WTC11 (cell line): ENCODE data around the gene ATG5. TPM values are rescaled to one million over a fixed set of nuclear protein-coding genes. Genes with fewer than 3 reads are reported as not detected.

ENCODE experiments used
- ATAC-seq: fragments of 200-7000 bp; cut with Tn5 transposase; 2 replicates; pipeline ENCODE4 v1.10.0; 2021; ENCODE audit warnings: mild to moderate bottlenecking, moderate library complexity
- CTCF ChIA-PET: fragments of 300-600 bp; sonication (Branson Sonifier 250); formaldehyde crosslinking; loops from one replicate; lab custom pipeline; 2021; ENCODE audit warnings: antibody characterized with exemption; lab: Charles Lee
- POLR2A ChIA-PET: fragments of 350-600 bp; sonication (Branson Sonifier 250); formaldehyde crosslinking; loops from one replicate; lab custom pipeline; 2021; ENCODE audit warnings: antibody characterized with exemption; lab: Charles Lee
- DNase-seq: peaks from one replicate; pipeline ENCODE4 v3.0.0; 2021; ENCODE audit warnings: low spot score
- H3K27ac Mint-ChIP-seq: 2 replicates; pipeline ENCODE4 v1.8.0; 2021; ENCODE audit warnings: mixed read lengths
- H3K27me3 Mint-ChIP-seq: 2 replicates; pipeline ENCODE4 v1.8.0; 2021; ENCODE audit warnings: low read depth, mild to moderate bottlenecking, moderate library complexity, mixed read lengths
- H3K36me3 Mint-ChIP-seq: 2 replicates; pipeline ENCODE4 v1.8.0; 2021; ENCODE audit warnings: mixed read lengths
- H3K4me1 Mint-ChIP-seq: 2 replicates; pipeline ENCODE4 v1.8.0; 2022; ENCODE audit warnings: mixed read lengths
- H3K4me3 Mint-ChIP-seq: 2 replicates; pipeline ENCODE4 v1.8.0; 2021; ENCODE audit warnings: mild to moderate bottlenecking, moderate library complexity, mixed read lengths
- H3K9me3 Mint-ChIP-seq: 2 replicates; pipeline ENCODE4 v1.8.0; 2021; ENCODE audit warnings: mixed read lengths
- ARID4B ChIP-seq: sonication (generic); formaldehyde crosslinking; IDR thresholded peaks from 2 replicates; pipeline ENCODE4 v1.8.0; 2023; ENCODE audit warnings: missing genetic modification reagents, mild to moderate bottlenecking, borderline replicate concordance
- ATF2 ChIP-seq: sonication (generic); formaldehyde crosslinking; IDR thresholded peaks from 2 replicates; pipeline ENCODE4 v1.8.1; 2022; ENCODE audit warnings: low read depth, missing genetic modification reagents, borderline replicate concordance
- ATF6 ChIP-seq: sonication (generic); formaldehyde crosslinking; IDR thresholded peaks from 2 replicates; pipeline ENCODE4 v1.8.1; 2023; ENCODE audit warnings: mild to moderate bottlenecking, missing genetic modification reagents
- CTCF ChIP-seq: fragments of 200-600 bp; IDR thresholded peaks from 2 replicates; pipeline ENCODE4 v1.8.0; 2022; ENCODE audit warnings: antibody characterized with exemption
- FOXK1 ChIP-seq: sonication (generic); formaldehyde crosslinking; IDR thresholded peaks from 2 replicates; pipeline ENCODE4 v1.8.0; 2022; ENCODE audit warnings: mild to moderate bottlenecking, moderate library complexity, missing genetic modification reagents
- HMGA2 ChIP-seq: fragments of 250-450 bp; sonication (Bioruptor Pico); IDR thresholded peaks from 2 replicates; pipeline ENCODE4 v1.4.0; 2021; ENCODE audit warnings: mild to moderate bottlenecking, moderate library complexity
- JAZF1 ChIP-seq: fragments of 250-450 bp; sonication (Bioruptor Pico); IDR thresholded peaks from 2 replicates; pipeline ENCODE4 v1.9.0; 2021; ENCODE audit warnings: moderate library complexity, mild to moderate bottlenecking, inconsistent platforms
- MXD4 ChIP-seq: fragments of 250-450 bp; sonication (Bioruptor Pico); IDR thresholded peaks from 2 replicates; pipeline ENCODE4 v1.8.0; 2021; ENCODE audit warnings: mild to moderate bottlenecking, moderate library complexity, borderline replicate concordance
- NFATC4 ChIP-seq: fragments of 250-450 bp; sonication (Bioruptor Pico); IDR thresholded peaks from 2 replicates; pipeline ENCODE4 v1.9.0; 2021; ENCODE audit warnings: mild to moderate bottlenecking
- RORB ChIP-seq: fragments of 250-450 bp; sonication (Bioruptor Pico); IDR thresholded peaks from 2 replicates; pipeline ENCODE4 v1.9.0; 2021; ENCODE audit warnings: mild to moderate bottlenecking
- SOX15 ChIP-seq: fragments of 250-450 bp; sonication (Bioruptor Pico); IDR thresholded peaks from 2 replicates; pipeline ENCODE4 v1.9.0; 2021; ENCODE audit warnings: mild to moderate bottlenecking
- SP1 ChIP-seq: sonication (generic); formaldehyde crosslinking; conservative IDR thresholded peaks from 2 replicates; pipeline ENCODE4 v1.8.1; 2022; ENCODE audit warnings: missing genetic modification reagents
- USF1 ChIP-seq: sonication (generic); formaldehyde crosslinking; IDR thresholded peaks from 2 replicates; pipeline ENCODE4 v1.8.0; 2022; ENCODE audit warnings: mild to moderate bottlenecking, missing genetic modification reagents
- ZNF121 ChIP-seq: sonication (generic); formaldehyde crosslinking; IDR thresholded peaks from 2 replicates; pipeline ENCODE4 v1.8.0; 2023; ENCODE audit warnings: missing genetic modification reagents
- ZNF138 ChIP-seq: sonication (generic); formaldehyde crosslinking; conservative IDR thresholded peaks from 2 replicates; pipeline ENCODE4 v1.8.1; 2022; ENCODE audit warnings: mild to moderate bottlenecking, moderate library complexity, missing genetic modification reagents
- ZNF423 ChIP-seq: fragments of 250-450 bp; sonication (Bioruptor Pico); IDR thresholded peaks from 2 replicates; pipeline ENCODE4 v2.1.2; 2022; ENCODE audit warnings: mild to moderate bottlenecking, moderate library complexity
- ZNF425 ChIP-seq: fragments of 250-450 bp; sonication (Bioruptor Pico); conservative IDR thresholded peaks from 2 replicates; pipeline ENCODE4 v1.9.0; 2021; ENCODE audit warnings: mild to moderate bottlenecking
- ZNF532 ChIP-seq: fragments of 250-450 bp; sonication (Bioruptor Pico); IDR thresholded peaks from 2 replicates; pipeline ENCODE4 v1.9.0; 2021; ENCODE audit warnings: mild to moderate bottlenecking, borderline replicate concordance
- total RNA-seq: library from RNA; stranded (reverse); gene quantifications from 3 replicates; pipeline ENCODE4 v1.2.3, GENCODE V29; 2021

Gene ATG5
- total RNA-seq, 1 experiment from 2014 or later: 32.6 TPM

- TF ChIP-seq ATF2 (CRISPR knock-in tag) (no peak), USF1 (CRISPR knock-in tag) (no peak), ATF6 (CRISPR knock-in tag) (no peak), JAZF1 (CRISPR knock-in tag) (no peak), HMGA2 (CRISPR knock-in tag) (no peak), ZNF425 (CRISPR knock-in tag) (no peak), MXD4 (CRISPR knock-in tag) (no peak), FOXK1 (CRISPR knock-in tag) (no peak), ZNF532 (no peak), SOX15 (CRISPR knock-in tag) (no peak), ZNF423 (no peak), SP1 (CRISPR knock-in tag) (no peak), RORB (CRISPR knock-in tag) (no peak), NFATC4 (CRISPR knock-in tag) (no peak)
- H3K27ac Mint-ChIP-seq: peak overlapping the region; percentile 93
- ChIA-PET POLR2A (interaction anchor here (0.6 kb wide), 1 partner anchor 426 kb away, joined by 4 read pairs; no protein-coding TSS in a partner anchor), CTCF (interaction anchor here (1.4 to 1.7 kb wide), 3 partner anchors 10 to 36 kb away, joined by 6 to 11 read pairs (median 7); partner anchors contain the start of gene CRYBG1)
- no peaks in the 10 kb centered on the region; the same call in 1 of the 2 replicates for H3K9me3 Mint-ChIP-seq
- ATAC-seq (no peak), DNase-seq (no peak)
- H3K4me1 Mint-ChIP-seq: peaks cover 24% of the 10 kb centered on the region
- peaks cover 3% of the 10 kb centered on the region; the same call in 1 of the 2 replicates for H3K36me3 Mint-ChIP-seq
- peak overlapping the region; percentile 92 for H3K4me3 Mint-ChIP-seq
- peaks cover 3% of the 10 kb centered on the region for H3K27me3 Mint-ChIP-seq
Observed at GRCh38 chr6:106324726-106325335, 729 bp downstream of the ATG5 start.

- ATAC-seq: no peak
- Mint-ChIP-seq H3K4me1 (peaks cover 24% of the 10 kb centered on the region), H3K27ac (no peak overlapping the region), H3K27me3 (no peaks in the 10 kb centered on the region; the same call in 1 of the 2 replicates), H3K4me3 (no peak overlapping the region), H3K9me3 (no peaks in the 10 kb centered on the region; the same call in 1 of the 2 replicates), H3K36me3 (peaks cover 3% of the 10 kb centered on the region; the same call in 1 of the 2 replicates)
- CTCF ChIA-PET: no interaction called here
- no peak for DNase-seq
- POLR2A ChIA-PET: no interaction called here
- no peak for TF ChIP-seq CTCF
- no peak for TF ChIP-seq ZNF121
- no peak for TF ChIP-seq ARID4B
- TF ChIP-seq ZNF138 (CRISPR knock-in tag): no peak
Observed at GRCh38 chr6:106321940-106322339, 3.6 kb downstream of the ATG5 start.
